HG03460 (cell line): ENCODE measurements around the gene NAT8L.

Experiments
- ATAC-seq: cut with Tn5 transposase; IDR thresholded peaks from one replicate; pipeline ENCODE4 v1.9.1; 2021; ENCODE audit not compliant: unreplicated experiment

The NAT8L gene

DNA sequence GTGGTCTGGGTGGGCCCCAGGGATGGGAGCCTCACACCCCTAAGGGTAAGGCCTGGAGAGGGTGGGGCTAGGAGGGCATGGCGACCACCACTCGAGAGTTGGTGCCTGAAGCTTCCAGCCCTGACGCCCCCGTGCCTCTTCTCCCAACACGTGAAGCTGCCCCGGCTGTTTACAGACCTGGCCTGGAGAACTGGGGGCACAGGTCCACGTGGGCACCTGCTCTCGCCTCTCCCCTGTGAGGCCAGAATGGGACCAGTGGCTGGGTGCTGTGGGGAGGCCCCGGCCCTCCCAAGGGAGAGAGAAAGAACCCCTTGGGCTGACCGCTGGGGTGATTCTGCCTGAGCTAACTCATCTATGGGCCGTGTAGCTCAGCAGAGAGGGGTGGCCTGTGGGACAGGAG, 15.5 kb downstream of the NAT8L start:
- ATAC-seq: no peak

DNA sequence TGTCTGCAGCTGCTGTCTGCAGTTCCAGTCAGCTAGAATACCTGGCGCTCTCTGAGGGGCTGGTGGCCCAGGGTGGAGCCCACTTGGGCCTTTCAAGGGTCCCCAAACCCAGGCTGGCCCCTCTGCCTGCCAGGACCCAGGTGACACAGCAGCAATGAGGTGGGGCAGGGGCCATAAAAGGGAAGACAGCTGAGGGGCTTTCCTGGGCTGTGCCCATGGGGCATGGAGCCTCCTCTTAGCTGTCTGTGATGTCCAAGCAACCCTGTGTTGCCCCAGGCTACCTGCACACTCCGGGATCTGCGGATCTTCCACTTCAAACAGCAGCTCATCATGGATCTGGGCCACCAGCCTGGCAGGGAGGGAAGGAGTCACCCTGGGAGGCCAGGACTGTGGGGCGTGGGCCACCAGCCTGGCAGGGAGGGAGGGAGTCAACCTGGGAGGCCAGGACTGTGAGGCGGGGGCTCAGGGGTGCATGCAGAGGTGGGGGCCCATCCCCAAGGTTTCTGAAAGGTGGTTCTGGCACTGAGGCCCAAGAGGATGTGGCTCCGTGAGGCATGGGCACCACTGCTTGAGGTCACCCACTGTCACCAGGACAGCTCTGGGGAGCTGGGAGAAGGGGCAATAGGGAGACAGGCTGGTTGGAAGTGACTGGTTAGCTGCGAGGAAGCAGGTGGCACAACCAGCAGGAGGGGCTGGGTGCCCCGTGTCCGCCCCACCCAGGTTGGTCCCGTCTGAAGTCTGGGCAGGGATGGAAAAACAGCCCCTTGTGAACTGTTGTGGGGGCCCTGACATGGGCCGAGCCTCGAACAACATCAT, 16.3 kb downstream of the NAT8L start:
- ATAC-seq: no peak

DNA sequence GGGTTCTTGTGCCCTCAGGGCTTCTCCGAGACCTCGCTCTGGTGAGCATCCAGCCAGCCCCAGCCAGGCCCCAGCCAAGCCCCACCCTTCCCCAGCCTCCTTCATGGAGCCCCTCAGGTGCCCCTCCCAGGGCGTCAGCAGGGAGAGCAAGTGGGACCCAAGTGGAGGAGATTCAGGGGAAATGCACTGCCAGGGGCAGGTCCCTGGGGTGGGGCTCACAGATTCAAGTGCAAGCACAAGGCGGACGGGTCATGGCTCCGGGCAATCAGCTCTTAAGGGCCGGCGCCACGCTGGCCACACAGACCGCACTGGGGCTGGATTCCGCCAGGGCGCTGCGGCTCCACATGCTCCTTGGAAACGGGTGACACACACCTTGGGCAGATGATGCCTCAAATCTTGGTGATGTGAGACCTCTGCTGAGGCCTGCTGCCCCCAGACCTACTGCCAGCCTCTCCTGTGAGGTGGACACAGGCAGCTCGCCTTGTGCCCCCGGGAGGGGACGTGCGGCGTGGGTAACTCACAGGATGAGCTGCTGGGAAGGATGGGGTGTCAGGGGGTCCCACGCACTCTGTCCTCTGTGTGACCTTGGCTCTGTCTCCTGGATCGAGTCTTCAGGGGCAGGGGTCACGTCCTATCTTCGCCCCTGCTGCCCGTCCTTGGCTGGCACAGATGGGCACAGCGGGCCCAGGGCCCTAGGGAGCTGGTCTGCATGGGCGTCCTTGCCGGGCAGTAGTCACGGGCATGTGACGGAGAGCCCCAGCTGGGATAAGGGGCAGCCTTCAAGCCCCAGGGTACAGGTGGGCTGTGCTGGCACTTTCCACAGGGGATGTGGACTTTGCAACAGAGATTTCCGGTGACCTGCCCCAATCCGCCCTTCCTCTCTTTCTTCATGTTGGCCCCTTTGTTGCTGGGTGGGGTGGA, 17.1 kb downstream of the NAT8L start:
- no peak for ATAC-seq

DNA sequence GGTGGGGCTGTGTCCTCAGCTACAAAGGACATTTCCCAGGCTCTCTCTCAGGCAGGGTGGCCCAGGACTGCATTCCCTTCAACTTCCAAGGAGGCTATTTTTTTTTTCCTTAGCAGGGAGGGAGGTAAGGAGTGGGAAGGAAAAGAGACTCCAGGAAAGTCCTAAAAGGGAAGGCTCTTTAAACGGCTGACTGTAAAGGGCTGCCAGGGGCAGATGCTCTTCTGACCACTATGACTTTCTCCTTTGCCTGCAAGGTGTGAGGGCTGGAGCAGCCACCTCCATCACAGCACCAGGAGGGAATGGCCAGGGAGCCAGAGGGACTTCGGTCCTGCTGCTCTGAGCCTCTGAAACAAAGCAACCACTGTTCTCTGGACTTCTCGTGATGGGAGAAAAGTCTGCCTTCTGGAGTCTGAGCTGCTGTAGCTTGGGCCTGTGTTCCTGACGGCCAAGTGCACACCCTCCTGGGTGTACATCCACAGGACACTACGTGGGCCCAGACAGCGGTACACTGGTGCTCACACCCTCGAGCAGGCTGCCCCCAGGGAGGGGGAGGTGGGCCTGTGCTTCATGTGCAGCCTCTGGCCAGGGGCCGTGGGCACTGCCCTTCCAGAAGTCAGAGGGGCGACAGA, 17.9 kb downstream of the NAT8L start:
- ATAC-seq: no peak

DNA sequence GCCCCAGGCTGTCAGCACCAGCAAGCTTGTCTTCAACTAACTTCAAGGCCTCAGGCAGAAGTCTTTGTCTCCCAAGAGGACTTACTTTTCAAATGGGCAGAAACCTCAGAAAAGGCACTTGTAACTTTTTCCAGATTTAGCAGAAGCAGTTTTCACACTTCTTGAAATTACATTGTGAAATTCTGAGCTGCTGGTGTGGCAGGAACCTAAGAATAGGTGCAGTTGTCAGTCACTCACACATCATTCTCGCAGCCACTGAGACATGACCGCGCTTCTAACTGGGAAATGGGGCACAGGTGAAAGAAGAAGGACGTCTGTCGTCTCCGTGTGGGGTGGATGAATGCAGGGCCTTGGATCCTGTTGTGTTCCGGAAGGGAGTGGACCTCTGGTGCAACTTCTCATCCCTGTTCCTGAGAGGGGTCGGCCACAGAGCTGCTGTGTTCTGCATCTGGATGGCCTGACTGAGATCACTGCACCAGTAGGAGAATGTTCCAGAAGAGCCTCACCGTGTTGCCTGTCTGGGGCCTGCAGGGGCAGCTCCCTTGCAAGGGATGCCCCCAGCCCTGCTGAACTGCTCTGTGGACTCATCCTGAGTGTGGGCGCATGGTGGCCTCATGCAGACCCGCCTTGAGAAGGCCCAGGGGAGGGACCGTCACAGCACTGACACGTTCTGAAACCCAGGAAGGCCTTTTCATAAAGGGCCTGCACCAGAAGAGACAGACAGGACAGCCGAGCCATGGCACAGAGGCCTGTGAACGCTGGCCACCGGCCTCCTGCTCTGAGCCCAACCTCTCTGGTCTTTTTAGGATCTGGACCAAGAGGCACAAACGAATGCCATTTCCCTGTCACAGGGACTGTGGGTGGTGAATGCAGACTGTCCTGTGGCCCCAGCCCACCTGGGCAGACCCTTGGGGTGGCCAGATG, 18.7 kb downstream of the NAT8L start:
- no peak for ATAC-seq

DNA sequence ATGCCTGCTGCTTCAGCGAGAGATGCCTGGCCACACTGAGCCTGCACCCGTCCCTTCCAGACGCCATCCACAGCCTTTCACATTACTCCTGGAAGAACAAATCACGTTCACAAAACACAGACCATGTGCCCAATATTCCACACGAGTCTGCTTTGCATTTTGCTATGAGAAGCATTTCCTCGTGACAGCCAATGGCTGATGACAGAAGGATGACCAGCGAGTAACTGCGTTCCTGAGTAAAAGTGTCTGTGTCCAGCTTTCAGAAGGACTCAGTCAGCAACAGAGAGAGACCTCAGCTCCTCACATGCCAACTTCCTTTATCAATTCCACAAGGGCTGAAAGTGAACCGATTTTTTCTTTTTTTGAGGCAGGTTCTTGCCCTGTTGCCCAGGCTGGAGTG, 19.5 kb downstream of the NAT8L start:
- ATAC-seq: no peak

DNA sequence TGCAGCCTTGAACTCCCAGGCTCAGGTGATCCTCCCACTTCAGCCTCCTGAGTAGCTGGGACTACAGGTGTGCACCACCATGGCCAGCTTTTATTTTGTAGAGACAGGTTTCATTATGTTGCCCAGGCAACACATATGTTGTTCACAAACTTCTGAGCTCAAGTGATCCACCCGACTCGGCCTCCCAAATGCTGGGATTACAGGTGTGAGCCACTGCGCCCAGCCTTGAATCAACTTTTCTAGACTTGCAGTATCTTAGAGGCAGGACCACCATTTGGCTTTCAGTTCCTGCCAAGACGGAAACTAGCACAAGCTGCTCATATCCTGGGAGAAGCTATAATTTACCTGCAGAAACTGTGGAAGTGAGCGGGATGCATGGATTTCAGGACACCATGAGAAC, 19.9 kb downstream of the NAT8L start:
- no peak for ATAC-seq

DNA sequence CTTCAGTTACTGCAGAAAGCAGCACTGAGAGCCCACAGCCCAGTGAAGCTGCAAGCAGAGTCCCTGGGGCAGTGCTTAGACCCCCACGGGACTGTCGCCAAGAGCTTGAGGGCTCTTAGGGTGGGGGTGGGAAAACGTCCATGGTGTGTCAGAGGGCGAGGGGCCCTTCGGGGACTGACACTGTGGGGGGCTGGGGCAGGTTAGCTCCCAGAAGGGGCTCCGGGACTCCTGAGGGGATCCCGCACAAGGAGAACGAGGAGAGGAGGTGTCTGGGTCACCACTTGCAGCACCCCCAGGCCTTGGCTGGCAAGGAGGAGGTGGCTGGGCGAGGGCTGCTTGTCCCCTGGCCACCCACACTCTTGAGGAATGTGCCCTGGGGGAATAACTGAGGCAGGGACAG, 20.8 kb downstream of the NAT8L start:
- no peak for ATAC-seq

DNA sequence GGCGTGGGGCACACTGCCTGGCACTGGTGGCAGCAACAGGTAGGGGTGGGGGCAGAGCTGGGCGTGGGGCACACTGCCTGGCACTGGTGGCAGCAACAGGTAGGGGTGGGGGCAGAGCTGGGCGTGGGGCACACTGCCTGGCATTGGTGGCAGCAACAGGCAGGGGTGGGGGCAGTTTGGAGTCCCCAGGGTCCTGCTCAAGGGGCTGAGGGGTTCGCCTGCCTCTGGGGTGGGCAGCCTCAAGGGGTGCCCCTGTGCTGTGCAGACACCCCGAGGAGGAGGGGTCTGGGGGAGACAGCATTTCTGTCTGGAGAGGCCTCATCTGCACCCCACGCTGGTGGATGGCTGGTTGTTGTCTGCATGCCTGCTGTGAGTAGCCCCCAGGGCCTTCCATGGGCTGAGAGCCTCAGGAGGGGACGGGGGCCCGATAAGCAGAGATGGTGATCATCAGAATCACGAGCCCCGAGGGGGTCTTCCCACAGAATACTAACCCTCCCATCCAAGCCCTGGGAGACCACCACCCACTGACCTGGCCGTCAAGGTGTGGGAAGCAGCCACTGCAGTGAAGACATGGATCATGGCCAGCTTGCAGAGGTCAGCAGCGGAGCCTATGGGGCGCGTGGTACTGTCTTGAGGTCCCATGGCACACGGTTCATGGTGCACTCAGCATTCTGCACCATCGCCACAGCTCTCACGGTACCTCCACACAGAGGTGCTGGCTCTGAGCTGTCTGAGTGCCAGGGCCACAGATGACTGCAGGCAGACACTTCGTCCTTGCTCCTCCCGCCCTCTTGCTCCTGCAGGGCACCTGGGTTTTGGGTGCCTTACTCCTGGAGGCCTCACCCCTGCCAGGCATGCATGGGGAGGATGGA, 21.5 kb downstream of the NAT8L start:
- no peak for ATAC-seq

DNA sequence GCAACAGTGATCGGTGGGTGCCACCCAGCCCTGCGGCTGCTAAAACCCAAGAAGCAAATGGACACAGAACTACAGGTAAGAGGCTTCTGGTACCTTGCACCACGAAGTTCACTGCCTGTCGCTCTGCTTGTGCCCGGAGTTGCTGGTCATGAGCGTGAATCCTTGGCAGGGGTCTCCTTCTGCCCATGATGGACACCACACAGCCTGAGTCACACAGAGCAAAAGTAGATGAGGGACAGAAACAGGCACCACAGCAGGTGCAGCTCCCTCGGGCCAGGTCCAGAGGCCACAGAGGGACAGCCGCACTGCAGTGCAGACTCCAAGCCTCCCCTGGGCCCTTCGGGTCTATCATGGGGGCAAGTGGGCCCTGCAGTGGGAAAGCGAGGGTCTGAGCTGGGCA, 22.4 kb downstream of the NAT8L start:
- ATAC-seq: no peak

DNA sequence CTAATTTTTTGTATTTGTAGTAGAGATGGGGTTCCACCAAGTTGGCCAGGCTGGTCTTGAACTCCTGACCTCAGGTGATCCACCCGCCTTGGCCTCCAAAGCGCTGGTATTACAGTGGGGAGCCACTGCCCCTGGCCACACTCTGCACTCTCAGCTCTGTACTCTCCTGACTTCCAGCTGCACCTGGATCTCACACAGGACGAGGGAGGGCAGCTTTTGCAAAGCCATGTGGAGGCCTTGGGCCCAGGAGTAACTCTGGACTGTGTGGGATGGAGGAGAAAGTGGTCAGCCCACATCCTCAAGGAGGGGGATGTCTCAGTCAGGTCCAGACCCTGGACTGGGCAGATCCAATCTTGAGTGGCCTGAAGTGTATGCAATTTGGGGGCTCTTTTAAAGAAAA, 23.0 kb downstream of the NAT8L start:
- no peak for ATAC-seq

DNA sequence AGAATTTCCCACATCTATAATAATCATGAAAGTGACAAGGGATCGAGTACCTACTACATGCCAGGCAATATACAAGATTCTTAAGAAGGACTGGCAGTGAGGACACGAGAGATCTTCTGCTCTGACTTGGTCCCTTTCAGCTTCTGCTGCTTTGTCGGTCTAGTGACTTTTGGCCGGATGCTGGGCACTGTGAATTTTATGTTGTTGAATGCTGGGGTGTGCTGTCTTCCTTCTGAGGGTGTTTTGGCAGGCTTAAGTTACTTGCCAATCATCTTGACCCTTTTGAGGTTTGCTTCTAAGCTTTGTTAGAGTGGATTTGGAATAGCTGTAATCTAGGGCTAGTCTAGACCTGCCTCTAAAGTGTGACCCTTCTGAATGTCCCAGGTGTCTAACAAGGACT, 23.5 kb downstream of the NAT8L start:
- no peak for ATAC-seq

DNA sequence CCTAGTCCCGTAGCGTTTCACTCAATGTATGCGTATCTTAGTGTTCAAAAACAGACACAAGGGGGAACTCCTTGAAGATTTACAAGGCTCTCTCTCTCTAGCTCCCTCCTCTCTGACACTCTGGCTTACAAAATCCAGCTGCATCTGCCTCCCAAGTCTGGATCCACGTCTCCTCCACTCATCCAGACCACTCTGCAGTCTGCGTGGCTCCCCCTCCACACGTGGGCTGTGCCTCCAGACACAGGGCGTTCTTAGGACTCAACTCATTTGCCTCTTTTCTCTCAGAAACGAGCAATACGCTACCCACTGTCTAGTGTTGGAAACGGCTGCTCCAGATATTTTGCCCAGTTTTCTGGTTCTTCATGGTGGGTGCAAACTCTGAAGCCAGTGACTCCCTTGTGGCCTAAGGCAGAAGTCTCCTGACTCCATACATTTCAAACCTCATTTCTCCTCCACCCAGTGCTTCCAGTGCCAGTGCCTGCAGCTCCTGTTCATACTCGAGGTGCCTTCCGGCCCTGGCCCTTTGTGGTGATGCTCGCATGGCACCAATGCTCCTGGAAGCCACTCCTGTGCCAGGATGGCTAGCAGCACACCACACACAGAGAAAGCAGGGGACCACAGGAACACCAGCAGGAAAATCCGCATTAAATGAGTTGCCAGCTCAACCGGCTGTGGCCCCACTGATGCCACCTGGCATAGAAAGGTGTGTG, 24.1 kb downstream of the NAT8L start:
- ATAC-seq: no peak

DNA sequence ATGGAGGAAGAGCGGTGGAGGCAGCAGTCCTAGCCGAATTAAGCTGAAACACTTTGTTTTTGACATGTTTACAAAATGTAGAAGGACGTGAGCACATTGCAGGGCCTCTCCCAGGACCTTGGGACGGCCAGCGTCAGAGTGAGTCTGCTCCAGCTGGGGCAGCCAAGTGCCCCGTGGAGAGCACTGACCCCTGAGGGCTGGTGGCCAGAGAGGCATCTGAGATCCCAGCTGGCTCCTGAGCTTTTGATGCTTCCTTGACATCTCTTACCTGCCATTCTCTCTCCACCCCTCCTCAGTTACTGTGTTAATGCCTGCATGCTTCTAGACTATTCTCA, 24.7 kb downstream of the NAT8L start:
- no peak for ATAC-seq

DNA sequence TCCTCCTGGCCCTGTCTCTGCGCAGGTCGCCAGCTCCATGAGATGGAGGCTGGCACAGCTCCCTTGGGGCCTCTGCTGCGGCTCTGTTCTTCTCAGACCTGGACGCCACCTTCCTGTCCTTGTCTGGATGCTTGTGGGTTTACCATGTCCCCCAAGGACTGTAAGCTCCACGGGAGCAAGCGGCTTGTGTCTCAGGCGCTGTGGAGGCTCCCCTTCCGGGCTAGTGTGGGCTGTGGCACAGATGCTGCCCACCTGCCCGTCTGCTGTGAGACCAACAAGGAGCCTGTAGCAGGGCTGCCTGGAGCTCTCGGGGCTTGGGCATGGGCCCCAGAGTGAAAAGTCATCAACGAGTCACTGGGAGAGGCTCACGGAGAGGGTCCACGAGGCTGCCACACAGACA, 25.2 kb downstream of the NAT8L start:
- ATAC-seq: no peak

DNA sequence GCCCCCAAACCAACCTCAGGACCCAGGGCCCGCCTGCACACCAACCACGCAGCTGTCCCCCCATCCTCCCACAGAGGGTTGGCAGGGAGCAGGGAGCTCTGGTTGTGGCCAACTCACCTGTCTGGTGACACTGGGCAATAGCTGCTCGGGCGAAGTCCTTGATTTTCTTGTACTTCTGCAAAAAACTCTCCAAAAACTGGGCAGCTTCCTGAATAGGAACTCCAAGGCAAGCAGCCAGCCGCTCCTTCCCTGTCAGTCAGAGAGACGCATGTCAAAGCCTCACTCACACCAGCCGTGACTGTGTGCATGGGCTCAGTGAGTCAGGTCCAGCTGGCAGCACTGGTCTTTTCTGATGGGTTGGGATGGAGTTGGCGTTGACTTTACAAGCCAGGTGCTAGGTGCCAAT, 26.4 kb downstream of the NAT8L start:
- no peak for ATAC-seq

DNA sequence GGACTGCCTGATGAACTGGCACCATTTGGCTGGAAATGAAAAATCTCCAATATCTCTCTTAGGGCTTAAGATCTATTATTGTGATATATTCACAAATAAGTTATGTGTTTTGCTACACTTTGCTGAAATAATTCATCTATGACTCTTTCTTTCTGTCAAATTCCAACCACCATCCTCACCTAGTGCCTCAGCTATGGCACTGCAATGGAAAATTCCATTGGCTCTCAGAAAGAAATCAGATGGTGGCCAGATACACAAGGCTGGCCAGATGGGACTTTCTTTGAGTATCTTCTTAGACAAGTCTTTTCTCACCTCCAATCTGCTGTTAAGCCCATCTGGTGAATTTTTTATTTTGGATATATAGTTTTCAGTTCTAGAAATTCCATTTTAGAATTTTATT, 28.0 kb downstream of the NAT8L start:
- no peak for ATAC-seq

DNA sequence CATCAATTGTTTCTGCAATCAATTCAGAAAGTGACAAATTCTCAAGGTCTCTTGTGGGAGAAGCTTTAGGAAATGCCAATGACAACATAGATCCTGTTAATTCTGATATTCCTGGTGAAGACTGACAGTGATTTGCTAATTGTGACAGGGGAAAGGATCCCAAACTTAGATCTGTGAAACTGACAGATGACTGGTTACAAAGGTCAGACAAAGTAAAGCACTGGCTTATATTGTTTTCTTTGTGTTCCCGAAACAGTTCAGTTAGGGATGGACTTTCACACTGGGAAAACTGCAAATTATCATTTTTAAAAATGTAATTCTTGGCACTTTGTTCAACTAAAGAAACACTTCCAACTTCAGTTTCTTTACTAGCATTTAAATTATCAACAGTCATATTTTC, 30.1 kb downstream of the NAT8L start:
- ATAC-seq: no peak

DNA sequence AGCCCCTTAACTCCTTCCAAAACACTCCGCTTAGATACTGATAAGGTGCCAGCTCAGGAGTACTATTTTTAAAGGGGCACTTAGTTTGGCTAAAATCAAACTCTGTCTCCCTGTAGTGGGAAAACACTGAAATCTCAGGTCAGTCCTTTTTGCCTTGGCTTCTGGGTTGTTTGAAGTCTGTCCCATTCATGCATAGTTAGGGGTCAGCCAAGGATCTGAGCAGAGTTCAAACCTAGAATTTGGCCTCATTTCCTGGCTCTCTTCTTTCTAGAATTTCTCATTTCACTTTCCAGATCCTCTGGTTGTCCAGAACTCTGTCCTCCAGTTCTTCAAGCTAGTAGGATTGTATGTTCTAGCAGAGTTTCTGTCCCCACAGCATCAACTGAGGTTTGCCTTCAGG, 31.5 kb downstream of the NAT8L start:
- ATAC-seq: no peak
